ENCODE data around the gene GUCD1.

GUCD1 gene

GRCh38 chr22:24501301-24502005 lies 53.5 kb downstream of the GUCD1 start:
- no peak for DNase-seq

DNA sequence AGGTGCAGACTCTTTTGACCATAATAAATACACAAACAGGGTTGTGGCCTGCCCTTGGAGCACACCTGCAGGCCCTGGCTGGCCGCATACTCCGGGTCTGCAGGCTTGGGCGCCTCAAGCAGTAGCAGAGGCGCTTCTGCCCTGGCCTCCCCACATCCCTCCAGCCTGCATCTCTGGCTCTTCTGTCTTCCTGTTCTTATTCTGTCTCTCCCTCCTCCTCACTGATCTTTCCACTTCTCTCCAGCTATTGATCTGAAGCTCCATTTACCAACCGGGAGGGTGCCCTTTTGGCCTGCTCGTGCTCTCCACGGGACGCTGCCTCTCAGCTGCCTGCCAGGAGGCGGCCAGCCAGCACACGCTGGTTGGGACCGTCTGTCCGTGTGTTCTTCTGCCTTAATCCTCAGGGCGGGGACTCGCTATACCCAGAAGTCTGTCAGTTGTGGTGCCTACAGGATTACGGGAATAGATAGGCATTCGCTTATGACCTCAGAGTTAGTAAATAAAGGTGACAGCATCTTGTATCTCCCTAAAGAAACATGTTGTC lies 54.6 kb downstream of the GUCD1 start:
- DNase-seq = no peak

DNA sequence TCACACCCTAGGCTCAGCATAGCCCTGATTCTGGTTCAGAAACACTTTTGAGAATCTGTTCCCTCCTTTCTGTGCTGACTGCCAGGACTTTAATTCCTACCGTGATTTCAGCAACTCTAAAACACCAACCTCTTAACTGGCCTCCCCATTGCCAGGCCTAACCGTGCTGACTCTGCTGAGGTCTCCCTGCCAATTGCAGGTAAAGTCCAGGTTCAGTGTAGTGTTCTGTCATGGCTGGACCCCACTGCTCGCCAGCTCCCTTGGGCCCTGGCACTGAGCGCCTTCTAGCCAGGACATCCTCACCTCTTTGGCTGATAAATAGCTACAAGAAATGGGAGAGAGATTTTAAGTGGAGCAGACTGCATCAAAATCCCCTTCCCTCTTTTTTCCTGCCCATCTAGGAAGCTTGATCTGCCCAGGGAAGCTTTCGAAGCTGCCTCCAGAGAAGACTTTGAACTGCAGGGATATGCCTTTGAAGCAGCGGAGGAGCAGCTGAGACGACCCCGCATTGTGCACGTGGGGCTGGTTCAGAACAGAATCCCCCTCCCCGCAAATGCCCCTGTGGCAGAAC lies 55.1 kb downstream of the GUCD1 start:
- no peak for DNase-seq

GRCh38 chr22:24498824-24499223 lies 56.1 kb downstream of the GUCD1 start:
- DNase-seq = no peak

DNA sequence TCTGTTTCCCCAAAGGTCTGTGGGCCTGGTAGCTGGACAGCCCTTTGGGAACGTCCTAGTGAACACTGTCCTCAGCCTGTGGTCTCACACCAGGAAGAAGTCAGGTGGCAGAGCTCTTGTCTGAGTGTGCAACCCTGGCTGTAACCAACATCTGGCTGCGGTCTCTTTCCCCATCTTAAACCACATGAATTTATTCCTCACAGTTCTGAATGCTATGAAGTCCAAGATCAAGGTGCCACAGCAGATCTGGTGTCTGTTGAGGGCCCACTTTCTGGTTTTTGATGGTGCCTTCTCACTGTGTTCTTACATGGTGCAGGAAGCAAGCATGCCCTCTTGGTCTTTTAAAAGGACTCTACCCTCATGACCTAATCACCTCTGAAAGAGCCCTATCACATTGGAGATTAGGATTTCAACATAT lies 57.1 kb downstream of the GUCD1 start:
- no peak for DNase-seq

DNA sequence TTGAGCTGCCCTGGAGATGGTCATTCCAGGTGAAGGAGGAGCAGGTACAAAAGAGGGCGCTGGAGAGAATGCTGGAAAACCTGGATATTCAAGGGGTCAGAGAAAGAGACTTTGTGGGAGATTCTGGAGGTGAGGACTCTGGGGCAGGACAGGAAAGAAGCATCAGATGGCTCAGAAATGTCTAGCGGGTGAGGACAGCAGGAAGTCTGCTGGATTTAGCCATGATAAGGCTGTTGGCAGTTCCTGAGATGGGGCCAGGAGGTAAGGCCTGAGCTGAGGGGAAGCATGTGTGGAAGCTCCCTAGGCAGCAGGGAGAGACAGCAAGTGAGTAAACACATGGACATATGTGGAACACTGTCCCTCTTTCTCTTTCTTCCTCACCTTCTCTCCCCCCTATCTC lies 58.3 kb downstream of the GUCD1 start:
- no peak for DNase-seq

- no peak for DNase-seq
These were observed 58.7 kb downstream of the GUCD1 start for GRCh38 chr22:24496234-24496633.

GRCh38 chr22:24495365-24495675 lies 59.6 kb downstream of the GUCD1 start:
- DNase-seq = no peak

DNA sequence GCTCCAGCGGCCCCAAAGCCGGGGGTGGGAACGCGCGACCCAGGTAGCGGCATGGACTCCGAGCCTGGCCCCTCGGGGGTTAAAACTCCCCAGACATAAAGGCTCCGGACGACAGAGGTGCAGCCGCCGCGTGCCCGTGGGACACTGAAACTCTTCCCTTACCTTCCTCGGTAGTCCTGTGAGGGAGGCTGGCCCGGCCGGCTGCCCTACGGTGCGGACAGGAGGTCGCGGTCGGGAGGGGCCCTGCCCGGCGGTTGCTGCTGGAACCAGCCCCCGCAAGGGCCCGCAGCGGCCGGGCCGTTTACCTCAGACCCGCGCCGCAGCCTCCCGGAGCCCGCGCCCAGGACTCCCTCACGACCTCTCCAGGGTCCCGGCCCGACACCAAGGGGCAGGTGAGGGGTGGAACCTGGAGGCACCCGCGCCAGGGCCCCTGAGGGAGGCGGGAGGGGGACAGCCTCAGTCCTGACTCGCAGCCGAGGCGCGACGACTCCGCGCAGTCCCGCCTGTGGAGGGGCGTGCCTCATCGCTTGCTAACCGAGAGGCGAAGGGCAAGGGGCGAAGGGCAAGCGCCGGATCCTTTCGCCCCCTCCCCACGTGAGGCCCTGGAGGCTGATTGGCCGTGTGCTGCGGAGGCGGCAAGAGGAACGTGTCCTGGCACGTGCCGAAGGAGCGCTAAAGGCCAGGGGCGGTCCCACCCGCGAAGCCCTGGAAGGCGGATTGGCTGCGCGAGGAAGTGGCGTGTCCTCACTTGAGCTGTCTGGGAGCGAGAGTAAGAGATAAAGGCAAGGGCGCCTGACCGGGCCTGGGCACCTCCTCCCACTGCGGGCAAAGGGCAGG lies 60.2 kb downstream of the GUCD1 start, which contains the start of gene UPB1:
Gene UPB1, plus strand, starts transcription at position 805 of the 837 bp plus-strand sequence. CDS start 72 bp downstream, outside the sequence.
- DNase-seq = no peak

DNA sequence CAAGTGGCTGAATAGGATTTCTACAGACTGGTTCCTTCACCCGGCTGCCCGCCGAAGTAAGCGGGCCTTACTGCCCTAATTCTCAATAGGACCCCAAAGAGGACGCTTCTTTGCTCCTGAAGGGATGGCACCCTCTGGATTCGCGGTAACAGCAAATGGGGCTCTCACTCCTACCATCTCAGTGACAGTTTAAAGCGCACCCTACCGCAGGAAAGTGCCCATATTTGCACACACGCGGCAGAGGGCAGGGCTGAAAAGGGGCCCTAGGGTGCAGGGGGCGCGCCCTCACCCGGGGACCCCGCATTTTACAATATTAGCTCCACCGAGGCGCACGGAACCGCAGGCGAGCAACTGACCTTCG lies 60.8 kb downstream of the GUCD1 start:
- DNase-seq = no peak

- DNase-seq = no peak
These were observed 62.5 kb downstream of the GUCD1 start for GRCh38 chr22:24492391-24492790.

Measured in effector CD4-positive, alpha-beta T cell (primary cell).